ENCODE data around the gene PSMG1. TPM values are rescaled to one million over a fixed set of nuclear protein-coding genes. Genes with fewer than 3 reads are reported as not detected.
A peak's percentile ranks its signal among the peaks of the same experiment; 100 is the strongest.

The PSMG1 gene
- polyA plus RNA-seq, 3 donors: 39.6 to 50.8 (median 48.7) TPM

DNA sequence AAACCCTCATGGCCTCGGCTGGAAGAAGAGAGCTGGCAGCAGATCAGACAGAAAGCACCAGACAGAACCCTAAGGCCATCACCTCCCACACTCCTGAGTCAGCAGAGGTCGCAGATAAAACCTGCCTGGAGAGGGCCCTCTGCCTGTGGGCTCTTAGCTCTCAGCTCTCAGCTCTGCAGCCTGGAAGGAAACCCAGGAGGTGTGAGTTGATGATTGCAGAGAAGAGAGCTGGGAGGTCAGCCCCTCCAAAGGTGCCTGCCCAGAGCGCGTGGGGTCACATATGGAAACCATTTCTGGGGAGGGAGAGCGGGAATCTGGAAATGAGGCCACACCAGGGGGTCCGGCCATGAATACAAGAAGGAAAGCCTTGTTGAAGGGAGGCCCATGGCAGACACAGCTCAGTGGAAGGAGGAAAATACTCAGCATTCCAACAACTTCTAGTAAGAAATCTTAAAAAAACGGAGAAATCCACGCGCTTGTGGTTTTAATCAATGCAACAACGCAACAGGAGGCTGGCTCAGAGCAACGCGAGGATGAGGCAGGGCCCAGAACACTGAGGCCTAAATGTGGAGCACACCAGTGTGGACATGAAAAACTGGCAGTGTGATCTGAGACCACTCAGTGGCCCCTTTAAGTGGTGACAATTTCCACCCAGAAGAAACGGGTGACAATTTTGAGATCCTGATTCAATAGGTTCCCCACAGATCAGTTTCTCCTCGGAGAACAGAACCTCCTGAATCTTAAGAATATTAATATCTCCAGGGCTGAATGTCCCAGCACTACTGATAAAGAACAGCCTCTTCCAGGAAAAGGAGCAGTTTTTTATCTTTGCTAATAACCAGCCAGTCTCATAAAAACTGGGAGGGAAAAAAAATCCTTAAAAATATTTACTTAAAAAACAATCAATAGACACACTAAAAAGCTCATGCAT, 45.7 kb downstream of the PSMG1 start:
- no peak for DNase-seq (ENCODE audit: extremely low read depth in 1 of 11, low read depth in 9 of 11, low spot score in 4 of 11)

- no peak for DNase-seq (ENCODE audit: extremely low read depth in 1 of 11, low read depth in 9 of 11, low spot score in 4 of 11)
These were observed 46.5 kb downstream of the PSMG1 start for GRCh38 chr21:39136711-39137110.

DNA sequence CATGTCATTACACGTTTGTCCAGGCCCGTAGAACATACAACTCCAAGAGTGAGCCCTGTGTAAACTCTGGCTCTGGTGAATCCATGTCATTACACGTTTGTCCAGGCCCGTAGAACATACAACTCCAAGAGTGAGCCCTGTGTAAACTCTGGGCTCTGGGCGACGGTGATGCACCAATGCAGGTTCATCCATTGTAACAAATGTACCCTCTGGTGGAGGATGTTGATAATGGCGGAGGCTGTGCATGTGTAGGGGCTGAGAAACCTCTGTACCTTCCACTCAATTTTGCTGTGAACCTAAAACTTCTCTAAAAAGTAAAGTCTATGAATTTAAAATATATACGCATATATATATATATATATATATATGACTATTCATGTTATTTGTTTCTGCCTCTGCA, 47.1 kb downstream of the PSMG1 start:
- DNase-seq (ENCODE audit: extremely low read depth in 1 of 11, low read depth in 9 of 11, low spot score in 4 of 11): peak in 1 of 11 donors; percentile 25

DNA sequence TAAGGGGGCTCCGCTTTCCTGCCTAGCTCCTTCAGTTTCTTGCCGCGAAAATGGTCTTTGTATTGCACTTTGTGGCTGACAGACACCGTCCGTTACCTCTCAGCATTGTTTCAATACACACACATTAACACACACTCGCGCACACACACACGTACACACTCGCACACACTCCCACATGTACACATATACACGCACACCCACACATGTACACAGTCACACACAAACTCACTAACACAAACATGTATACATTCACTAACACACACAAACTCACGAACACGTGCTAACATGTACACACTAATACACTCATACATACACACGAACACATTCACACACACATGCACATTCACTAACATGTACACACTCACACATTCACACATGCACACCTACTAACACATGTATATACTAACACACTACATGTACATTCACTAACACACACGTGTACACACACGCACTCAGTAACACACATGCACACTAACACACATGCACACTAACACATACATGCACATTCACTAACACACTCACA, 48.9 kb downstream of the PSMG1 start:
- no peak for DNase-seq (ENCODE audit: extremely low read depth in 1 of 11, low read depth in 9 of 11, low spot score in 4 of 11)

DNA sequence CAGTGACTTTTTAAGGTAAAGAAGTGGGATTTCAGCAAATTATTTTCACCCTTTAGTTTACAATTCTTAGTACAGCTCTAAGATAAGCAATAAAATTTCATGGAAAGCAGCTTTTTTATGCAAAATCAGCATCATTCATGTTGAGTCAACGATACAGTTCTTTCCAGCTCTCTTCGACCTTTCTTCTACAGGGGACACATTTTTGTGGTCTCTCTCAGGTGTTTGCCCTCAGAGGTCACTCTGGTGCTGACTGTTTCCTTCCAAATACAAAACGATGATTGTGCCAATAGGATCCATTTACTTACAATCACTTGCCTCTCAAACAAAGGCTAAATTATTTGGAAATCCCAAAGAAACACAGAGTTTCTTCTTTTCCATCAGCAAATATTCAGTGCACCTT, 51.0 kb downstream of the PSMG1 start:
- DNase-seq (ENCODE audit: extremely low read depth in 1 of 11, low read depth in 9 of 11, low spot score in 4 of 11): no peak

- DNase-seq (ENCODE audit: extremely low read depth in 1 of 11, low read depth in 9 of 11, low spot score in 4 of 11): no peak
These were observed 51.5 kb downstream of the PSMG1 start for GRCh38 chr21:39131791-39132190.

DNA sequence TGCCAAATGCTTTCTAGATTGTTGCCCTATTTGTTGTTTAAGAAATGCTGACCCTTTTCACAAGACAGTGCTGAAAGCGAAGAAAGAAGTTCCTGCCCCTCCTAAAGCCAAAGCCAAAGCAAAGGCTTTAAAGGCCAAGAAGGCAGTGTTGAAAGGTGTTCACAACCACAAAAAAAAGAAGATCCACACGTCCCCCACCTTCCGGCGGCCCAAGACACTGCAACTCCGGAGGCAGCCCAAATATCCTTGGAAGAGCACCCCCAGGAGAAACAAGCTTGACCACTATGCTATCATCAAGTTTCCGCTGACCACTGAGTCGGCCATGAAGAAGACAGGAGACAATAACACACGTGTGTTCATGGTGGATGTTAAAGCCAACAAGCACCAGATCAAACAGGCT, 55.7 kb downstream of the PSMG1 start:
- DNase-seq (ENCODE audit: extremely low read depth in 1 of 11, low read depth in 9 of 11, low spot score in 4 of 11): no peak

DNA sequence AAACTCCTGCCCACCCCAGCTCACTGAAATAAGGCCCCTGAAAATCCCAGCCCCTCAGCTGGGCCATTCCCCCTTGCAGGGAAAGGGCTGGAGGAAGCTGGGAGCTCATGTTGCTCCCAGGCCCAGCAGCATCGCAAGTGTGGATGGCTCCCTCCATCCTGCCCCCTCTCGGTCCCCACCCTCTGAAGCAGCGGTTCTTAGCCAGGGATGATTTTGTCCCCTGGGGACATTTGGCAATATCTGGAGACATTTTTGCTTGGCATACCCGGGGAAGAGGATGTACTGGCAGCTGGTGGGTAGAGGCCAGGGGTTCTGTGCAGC, 56.8 kb downstream of the PSMG1 start:
- DNase-seq (ENCODE audit: extremely low read depth in 1 of 11, low read depth in 9 of 11, low spot score in 4 of 11): no peak

DNA sequence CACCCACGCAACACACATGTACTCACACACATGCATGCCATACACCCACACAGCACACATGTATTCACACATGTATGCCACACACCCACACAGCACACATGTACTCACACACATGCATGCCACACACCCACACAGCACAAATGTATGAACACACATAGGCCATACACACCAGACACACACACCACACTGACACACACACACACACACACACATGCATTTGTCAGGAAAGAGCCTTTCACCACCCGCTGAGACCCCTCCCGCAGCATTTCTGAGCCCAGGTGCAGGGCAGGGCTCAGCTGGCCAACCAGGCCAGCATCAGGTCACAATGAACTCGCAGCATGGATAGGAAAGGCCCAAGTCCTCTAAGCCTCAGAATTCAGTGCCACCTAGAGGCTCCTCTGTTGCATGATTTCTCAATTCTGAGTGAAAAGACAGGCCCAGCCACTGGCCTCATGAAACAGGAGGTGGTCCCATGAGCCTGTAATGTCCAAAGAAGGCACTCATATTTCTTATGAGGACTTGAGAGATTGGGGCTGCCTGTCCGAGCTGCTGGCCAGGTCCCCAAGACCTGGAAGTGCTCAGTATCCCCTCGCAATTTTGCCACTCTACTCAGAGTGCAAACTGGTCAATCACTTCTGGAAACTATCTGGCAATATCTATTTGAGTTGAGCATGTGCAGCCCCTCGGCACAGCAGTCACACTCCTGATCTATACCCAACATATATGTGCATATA, 57.3 kb downstream of the PSMG1 start:
- peak in 9 of 11 donors; percentile 33 to 77 (median 57) for DNase-seq (ENCODE audit: extremely low read depth in 1 of 11, low read depth in 9 of 11, low spot score in 4 of 11)

Other genes starting within 250 kb of the PSMG1 start
- gene BRWD1, start 130.2 kb upstream of the PSMG1 start, polyA plus RNA-seq (ENCODE audit: insufficient read length in 3 of 3): 10 to 100 TPM; 43.9 to 54.7 (median 50.9) TPM
- gene HMGN1, start 165.6 kb upstream of the PSMG1 start, polyA plus RNA-seq (ENCODE audit: insufficient read length in 3 of 3): 100 to 1,000 TPM; 663 to 818 (median 691) TPM